GM21526 (cell line): ENCODE results near the gene CCDC192.

Experiments
- ATAC-seq: cut with Tn5 transposase; IDR thresholded peaks from one replicate; pipeline ENCODE4 v1.9.1; 2021; ENCODE audit warnings: moderate library complexity; ENCODE audit not compliant: unreplicated experiment, low FRiP score

Gene CCDC192

DNA sequence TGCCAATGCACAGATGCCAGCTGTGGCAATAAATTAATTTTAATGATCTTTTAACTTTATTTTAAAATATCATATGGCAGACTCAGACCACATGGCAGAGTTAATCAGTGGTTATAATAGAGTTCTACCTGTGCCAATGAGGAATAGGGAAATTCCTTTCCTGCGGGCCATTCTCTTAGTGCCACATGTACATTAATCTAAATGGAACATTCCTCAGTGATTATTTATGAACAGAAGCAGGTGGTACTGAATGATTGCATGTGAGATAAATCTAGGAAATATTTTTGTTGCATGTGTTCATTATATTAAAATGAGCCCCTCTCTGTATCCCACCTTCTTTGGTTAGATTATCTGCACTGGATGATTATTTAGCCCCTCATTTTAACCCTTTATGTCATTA lies 102.3 kb downstream of the CCDC192 start:
- no peak for ATAC-seq

DNA sequence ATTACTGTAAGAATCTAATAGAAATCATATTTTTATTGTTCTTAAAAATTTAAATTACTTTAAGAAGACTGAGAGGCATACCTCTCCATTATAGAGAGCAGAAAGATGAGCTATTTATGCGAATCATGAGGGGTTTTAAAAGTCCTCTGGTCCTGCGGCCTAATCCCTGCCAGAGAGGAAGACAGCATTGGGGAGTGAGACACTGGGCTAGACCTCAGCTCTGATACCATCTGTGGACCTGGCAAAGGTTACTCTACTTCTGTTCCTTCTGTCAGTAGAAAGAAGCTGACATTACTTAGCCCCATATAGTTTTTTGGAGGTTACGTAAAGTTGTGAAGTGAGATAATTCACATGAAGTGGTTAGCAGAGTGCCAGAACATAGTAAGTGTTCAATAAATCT lies 103.6 kb downstream of the CCDC192 start:
- no peak for ATAC-seq

DNA sequence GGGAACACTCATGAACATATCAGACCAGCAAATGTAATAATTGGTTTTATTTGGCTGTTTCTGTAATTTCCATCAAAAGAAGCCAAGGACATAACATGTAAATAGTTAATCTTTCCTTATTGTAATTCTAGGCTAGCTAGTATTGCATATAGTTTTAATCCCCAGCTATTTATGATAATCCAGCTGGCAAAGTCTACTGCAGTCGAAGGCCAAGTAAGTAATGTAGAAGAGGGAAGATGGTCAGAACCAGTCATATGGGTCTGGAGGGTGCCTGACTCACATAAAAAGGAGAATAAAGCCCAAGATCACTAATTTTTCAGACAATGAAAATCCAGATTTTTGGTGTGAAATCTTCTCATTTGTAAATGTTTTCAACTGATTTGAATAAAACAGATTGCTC lies 106.3 kb downstream of the CCDC192 start:
- ATAC-seq = no peak

DNA sequence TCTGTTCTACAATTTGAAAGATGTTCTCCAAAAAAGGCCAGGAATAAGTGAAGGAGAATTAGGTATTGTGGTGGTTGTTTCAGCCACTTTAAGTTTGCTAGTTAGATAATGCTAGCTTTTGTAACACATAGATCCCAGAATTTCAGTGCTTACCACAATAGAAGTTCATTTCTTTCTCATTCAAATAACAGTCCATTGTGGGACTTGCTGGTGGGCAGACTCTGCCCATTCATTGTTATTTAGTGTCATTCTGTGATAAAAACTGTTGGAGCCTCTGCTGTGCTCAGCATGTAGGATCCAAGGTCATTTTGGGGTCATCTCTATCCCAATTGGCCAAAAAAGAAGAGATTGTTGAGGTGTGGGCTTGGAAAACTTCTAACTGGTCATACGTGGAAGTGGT lies 106.8 kb downstream of the CCDC192 start:
- ATAC-seq = no peak

DNA sequence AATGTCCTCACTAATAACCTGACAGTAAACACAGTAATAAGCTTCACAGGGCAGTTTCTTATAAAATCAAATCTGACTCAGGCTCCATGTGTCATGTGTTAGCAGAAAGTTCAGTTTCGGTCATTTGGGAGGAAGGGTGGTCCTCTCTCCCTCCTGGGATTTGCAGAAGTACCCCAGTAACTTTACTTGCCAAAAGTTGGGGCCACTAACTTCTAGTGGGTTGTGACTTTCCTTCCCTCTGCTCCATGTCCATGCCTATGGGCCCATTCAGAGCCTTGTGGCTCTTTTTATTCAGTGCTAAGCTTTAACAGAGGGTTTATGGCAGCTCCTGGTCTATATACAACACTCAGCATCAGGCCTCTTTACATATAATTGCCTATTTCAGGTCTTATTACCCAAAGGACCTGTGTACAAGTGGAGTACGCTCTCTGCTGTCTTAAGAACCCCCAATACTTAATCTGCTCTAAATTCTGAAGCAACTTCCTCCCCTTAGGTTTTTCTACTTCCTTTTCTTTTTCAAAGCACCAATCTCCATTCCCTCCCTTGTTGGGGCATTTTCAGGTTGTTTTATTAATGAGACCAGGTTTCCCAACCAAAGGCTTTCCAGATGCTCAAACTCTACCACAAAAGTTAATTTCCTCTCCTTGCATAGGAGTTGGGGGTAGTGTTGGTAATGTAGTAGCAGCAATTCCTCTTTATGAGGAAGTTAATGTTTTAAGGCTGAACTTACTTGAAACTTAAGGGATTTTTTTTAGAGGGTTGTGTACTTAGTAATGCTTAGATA lies 107.7 kb downstream of the CCDC192 start:
- ATAC-seq = no peak

DNA sequence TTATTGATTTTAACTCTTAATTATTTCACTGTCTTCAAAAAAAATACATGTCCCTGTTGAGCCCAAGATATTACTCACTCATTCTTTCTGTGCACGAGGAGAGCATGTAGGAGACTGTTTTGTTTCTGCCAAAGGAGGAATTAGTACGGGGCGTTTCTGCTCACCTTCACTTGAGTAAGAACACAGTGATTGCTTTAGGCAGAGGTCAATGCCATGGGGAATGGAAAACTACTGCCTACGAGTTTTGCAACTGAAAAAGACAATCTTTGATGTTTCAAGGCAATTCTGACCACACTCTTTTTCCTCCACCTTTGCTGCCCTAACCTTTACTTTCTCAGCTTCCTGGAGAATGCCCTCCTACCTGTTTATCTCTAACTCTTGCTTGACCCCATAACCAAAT lies 109.4 kb downstream of the CCDC192 start:
- no peak for ATAC-seq

DNA sequence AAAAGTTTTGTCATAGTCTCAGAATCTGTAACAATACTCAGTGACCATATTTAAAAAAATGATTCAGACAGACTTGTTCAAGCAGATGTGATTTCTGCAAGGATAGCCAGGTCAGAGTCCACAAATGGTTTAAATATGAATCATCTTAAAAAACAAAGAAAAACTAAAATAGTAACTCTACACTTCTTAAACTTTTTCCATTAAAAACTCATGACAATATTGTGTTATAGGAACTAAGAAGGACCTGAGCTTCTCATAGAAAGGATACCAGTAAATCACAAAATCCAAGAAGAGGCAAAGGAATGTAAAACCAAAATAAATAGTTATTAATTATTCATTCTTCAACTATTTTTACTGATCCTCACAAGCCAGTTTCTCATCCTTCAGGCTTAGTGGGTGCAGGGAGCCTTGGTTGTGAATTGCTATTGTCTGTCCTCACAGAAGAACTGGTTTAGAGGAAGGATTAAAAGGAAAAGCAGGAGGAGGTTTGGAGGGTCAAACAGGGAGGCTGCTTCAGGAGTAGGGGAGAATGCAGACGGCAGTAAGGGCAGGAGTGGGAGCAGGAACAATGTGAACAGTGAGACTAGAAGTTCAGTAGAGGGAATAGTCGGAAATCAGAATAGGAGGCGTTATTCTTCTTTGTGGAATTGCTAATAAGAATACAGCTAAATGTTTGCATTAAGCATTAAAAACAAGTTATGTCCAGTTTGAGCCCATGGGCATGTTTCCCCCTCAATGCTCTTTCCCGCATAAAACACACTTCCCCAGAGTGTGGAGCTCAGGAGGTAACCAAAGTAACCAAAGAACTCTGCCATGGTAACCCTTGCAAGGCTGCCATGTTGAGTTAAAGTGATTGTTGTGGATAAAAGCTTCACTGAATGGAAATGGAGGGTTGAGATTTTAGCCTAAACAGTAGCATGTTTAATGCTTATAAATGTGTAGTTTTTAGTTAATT lies 110.7 kb downstream of the CCDC192 start:
- no peak for ATAC-seq

DNA sequence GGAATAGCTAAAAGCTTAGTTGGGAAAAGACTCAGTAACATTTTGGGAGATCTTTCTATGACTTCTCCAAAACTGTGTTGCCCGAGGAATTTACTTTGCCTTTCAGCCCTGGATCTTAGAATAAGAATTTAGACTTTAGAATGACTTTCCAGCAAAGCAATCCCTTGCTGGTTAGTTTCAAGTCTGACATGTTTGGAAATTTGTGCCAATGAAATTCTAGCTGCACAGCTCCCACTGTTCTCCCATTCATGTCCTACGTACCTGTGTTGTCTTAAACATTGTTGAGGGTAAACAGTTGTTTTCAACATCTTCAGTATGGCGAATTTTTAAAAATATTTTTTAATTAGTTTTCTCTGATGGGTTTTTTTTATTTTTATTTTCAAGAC lies 111.4 kb downstream of the CCDC192 start:
- ATAC-seq = no peak

DNA sequence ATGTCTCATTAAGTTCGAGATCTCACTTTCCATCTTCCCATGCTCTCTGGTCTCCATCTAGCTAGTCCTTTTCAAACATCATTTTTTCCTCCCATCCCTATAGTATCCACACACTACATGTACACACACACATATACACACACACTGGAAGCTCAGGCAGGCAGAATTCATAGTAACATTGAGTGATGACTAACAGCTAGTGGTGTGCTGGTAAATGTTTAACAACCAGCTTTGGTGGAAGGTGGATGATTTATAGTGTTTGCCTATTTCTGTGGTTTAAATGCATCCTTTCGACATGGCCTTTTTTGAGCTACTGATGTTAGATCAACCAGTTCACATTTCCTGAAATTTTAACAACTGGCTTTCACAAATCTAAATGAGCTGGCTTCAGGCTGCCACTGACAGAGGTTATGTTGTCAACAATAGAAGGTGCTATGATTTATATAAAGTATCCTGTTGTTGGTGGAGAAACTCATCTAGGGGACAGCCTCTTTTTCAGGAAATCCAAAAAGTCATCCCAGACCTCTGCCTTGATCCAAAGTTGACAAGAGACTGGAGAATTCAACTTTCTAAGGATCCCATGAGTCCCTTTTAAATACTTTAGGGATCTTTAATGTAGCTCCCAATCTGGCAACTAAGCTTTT lies 117.8 kb downstream of the CCDC192 start:
- ATAC-seq = no peak

DNA sequence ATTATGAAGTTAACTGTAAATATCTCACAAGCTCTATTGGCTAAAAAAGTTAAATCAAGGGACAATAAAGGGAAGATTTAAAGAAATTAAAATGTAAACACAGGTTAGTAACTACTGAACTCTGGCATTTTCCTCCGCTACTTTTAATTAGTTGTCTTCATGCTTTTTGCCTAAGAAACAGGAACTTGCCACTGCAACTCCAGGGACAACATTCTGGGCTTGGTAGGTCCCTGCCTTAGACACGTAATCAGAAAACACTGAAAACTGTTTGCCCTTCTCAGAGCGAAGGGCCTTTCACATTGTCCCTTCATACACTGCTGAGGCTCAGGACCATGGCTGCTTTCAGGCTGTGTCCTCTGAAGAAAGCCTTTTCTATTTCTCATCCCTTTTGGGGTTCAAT lies 118.7 kb downstream of the CCDC192 start:
- ATAC-seq = no peak

DNA sequence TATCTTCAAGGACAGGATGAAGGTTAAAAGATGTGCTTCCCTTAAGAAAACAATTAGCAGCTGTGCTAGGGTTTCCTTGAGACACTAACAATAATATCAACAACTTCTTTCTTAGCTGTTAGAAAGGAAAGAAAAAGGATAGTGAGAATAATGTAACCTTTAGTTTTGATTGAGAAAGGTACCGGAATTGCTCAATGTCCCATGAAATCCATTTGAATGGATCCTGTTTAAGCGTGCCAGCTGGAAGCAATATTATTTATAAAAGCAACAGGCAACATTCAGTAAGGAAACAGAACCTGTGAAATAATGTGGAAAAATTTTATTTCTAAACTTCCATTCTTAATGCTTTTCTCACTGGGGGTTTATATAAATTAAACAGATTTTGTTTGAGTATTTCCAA lies 120.9 kb downstream of the CCDC192 start:
- no peak for ATAC-seq

DNA sequence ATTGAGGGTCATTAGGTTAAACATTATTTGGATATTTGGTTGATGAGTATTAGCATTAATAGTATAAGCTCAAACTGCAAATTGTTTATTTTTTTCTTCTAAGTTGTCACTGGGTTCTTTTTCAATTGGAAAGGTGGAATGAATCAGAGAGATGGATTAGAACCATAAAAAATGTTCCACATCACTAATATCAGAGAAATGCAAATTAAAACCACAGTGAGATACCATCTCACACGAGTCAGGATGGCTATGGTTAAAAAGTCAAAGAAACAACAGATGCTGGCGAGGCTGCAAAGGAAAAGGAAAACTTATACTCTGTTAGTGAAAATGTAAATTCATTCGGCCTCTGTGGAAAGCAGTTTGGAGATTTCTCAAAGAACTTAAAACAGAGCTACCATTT lies 122.8 kb downstream of the CCDC192 start:
- ATAC-seq = no peak

DNA sequence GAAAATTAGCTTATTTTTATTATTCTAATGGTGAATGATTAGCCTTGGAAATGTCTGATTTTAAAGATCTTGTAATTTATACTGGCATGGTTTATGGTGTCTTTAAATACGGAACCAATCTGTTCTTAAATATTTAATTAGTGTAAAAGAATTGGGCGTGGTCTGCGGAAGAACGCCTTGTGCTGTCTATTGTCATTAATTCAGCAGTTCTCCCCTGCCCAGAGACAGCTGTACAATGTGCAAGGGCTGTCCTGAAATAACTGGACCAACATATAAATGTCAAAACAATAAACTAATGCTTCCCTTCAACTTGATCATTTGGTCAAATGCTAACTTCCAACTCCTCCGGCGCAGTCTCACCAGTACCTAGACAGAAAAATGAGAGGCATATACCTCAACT lies 124.3 kb downstream of the CCDC192 start:
- ATAC-seq = no peak

DNA sequence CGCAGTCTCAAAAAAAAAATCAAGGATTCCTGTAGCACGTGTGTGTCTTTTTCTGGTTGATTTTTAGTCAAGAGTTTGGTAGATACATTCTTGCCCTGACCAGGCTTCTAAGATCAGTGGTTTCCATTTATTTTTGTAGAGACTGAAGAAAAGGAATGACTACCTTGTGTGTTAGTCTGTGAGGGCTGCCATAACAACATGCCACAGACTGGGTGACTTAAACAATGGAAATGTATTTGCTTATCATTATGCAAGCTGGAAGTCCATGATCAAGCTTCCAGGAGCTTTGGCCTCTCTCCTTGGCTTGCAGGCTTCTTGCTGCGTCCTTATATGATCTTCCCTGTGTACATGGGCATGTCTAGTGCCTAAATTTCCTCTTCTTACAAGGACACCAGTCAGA lies 127.0 kb downstream of the CCDC192 start:
- ATAC-seq = no peak

DNA sequence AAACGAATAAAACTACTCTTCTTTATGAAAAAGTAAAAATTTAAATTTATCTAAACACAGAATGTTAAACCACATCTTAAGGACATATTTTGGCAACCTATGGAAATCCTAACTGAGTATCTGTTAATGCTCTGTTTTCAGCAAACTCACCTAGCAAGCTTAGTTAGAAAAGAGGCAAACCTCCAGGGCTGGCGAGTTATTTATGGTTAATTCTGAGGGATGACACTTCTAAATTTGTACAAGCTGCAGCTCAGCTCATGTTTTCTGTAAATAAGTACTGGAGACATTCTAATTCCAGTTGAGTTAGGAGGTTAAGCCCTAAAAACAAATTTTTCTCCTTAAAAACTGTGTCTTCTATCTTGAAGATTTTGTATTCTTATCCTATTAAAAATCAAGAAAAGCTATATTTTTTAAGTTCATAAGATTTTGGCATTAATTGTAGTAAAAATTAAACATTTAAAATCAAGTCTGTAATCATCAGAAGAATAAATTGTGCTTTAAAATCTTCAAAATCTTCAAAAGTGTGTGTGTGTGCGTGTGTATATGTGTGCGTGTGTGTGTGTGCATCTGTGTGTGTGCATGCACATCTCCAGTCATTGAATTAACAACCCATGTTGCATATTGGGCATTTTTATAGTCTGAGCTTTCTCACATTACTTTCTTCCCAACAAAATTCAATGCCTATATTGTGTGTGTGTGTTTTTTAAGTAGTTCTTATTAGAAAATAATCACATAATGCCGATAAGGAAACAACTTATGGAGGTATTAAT lies 127.8 kb downstream of the CCDC192 start:
- ATAC-seq = no peak

DNA sequence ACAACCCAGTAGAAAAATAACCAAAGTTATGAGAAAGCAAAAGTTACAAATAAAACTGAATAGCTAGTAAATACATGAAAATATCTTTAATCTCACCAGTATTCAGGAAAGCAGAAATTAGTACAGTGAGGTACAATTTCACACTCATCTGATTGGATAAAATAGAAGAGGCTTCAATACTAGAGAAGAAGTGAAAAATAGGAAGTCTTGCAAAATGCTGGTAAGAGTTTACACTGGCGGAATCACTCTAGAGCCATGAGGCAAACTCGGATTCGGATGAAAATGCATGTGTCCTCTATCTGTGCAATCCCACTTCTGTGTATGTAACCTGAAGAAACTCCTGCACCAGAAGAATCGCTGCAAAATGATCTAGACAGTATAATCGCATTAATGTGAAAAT lies 128.9 kb downstream of the CCDC192 start:
- ATAC-seq = no peak

DNA sequence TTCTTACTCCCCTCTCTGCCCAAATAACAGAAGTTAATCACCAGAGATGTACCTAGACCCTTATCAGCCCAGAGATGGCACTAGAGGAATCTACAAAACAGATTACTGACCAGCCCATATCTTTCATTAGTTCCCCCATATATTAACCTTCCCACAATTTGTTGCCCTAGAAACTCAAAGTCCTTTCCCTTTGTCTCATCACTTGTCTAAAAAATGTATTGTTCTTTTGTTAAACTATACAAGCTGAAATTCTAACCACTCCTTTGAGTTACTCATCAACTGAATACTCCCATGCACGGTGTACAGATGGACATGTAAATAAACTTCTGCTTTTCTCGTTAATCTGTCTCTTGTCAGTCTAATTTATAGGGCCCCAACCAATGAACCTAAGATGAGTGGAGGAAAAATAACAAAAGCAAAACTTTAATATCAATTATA lies 130.9 kb downstream of the CCDC192 start:
- no peak for ATAC-seq

DNA sequence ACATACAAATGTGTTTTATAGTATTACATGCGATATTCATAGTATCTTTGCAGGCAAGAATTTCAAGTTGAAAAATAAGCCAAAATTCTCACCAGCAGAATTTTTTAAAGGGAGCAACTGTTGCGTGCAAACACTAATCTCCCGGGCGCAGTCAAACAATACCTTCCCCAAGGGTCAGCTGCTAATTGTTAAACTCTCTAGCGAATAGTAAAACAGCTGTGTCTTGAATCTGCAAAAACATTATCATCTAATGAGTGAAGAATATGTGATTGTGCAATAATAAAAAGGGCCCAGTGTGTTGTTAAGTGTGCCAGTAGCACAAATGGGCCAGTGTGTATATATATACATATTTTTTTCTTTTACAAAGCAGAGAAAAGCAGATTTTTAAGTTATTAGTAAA lies 131.4 kb downstream of the CCDC192 start:
- ATAC-seq = no peak

DNA sequence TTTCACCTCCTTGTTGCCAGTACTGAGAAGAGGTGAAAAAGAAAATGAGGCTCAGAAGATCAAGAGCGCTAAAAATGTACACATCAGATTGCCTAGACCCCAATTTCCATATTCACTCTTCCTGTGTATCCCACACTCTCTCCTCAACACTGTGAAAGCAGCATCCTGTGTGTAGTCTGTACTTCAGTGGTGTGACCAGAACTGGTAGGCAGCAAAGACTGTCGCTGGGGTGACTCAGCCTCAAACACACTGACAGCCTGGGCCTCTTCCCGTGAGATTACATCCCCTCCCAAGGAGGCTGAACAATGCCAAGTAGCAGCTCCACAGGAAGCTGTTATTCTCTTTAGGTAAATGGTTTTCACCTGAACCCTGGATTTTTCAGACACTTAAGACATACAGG lies 135.5 kb downstream of the CCDC192 start:
- no peak for ATAC-seq

DNA sequence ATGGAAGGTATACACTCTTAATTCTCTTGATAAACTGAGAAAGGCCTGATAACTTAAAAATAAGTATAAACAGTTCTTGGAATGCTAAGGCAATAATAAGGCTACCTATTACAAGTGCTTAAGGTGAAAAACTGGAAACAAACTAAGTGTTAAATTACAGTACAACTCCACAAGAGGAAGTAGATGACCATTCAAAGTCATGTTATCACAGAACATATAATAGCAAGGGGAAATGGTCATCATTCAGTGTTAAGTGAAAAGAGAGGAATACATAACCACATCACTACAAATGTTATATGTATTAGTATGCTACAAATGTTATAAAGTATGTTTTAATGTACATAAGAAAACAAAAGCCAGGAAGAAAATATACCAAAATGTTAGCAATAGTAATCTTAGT lies 135.9 kb downstream of the CCDC192 start:
- ATAC-seq = no peak
